Fibroblast of mammary gland (primary cell): ENCODE measurements around the gene FAM131B.
A peak's percentile ranks its signal among the peaks of the same experiment; 100 is the strongest.

ENCODE experiments used
- DNase-seq: peaks from one replicate; pipeline ENCODE4 v3.0.0-alpha.2; 2010; ENCODE audit warnings: low read depth
- H3K4me3 ChIP-seq: 2 replicates; pipeline ENCODE4 v1.5.1; 2011; ENCODE audit warnings: low read depth, mild to moderate bottlenecking, low read length, moderate library complexity; ENCODE audit not compliant: control insufficient read depth
- TF ChIP-seq, protein P1 (sequence below): conservative IDR thresholded peaks from 2 replicates; pipeline ENCODE4 v1.5.1; 2011; ENCODE audit warnings: low read depth, low read length, inconsistent platforms; ENCODE audit not compliant: control insufficient read depth, insufficient read depth

FAM131B gene

DNA sequence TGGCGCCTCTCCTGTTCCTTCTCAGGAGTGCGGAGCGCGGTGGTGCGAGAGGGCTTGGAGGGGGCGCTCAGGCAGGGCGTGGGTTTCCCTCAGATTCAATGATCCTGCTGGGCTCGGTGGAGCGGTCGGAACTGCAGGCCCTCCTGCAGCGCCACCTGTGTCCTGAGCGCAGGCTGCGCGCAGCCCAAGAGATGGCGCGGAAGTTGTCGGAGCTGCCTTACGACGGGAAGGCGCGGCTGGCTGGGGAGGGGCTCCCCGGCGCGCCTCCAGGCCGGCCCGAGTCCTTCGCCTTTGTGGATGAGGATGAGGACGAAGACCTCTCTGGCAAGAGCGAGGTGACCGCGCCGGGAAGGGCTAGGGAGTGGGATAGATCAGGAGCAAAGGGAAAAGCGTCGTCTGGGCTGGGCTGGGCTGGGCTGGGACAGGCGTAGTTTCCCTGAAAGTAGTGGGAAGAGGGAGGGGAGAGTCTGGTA is 17.0 kb downstream of the FAM131B start:
- no peak overlapping the region for H3K4me3 ChIP-seq
- TF ChIP-seq, protein P1, sequence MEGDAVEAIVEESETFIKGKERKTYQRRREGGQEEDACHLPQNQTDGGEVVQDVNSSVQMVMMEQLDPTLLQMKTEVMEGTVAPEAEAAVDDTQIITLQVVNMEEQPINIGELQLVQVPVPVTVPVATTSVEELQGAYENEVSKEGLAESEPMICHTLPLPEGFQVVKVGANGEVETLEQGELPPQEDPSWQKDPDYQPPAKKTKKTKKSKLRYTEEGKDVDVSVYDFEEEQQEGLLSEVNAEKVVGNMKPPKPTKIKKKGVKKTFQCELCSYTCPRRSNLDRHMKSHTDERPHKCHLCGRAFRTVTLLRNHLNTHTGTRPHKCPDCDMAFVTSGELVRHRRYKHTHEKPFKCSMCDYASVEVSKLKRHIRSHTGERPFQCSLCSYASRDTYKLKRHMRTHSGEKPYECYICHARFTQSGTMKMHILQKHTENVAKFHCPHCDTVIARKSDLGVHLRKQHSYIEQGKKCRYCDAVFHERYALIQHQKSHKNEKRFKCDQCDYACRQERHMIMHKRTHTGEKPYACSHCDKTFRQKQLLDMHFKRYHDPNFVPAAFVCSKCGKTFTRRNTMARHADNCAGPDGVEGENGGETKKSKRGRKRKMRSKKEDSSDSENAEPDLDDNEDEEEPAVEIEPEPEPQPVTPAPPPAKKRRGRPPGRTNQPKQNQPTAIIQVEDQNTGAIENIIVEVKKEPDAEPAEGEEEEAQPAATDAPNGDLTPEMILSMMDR: peak; percentile 39

DNA sequence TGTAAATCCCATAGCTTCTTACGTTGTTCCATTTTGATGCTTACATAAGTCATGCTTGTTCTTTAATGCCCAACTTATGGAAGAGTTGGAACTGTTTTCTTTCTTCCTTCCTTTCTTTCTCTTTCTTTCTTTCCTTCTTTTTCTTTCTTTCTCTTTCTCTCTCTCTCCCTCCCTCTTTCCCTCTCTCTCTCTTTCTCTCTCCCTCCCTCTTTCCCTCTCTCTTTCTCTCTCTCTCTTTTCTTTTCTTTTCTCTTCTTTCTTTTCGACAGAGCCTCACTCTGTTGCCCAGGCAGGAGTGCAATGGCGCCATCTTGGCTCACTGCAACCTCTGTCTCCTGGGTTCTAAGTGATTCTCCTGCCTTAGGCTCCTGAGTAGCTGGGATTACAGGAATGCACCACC is 18.9 kb downstream of the FAM131B start:
- H3K4me3 ChIP-seq: no peak overlapping the region
- DNase-seq: no peak
- TF ChIP-seq, protein P1: no peak

More for the DNA sequence above, 17.0 kb downstream of the FAM131B start:
- DNase-seq: peak; percentile 33

DNA sequence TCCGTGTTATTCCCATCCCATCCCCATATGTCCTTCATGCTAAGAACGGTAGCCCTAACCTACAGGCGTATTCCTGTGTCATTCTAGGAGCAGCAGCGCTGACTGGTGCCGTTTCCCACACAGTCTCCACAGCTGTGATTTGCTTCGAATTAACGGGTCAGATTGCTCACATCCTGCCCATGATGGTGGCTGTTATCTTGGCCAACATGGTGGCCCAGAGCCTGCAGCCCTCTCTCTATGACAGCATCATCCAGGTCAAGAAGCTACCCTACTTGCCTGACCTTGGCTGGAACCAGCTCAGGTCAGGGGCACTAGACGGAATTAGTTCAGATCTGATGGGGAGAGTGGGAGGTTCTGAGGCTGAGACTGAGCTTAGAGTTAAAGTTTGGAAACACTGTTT is 20.7 kb downstream of the FAM131B start:
- no peak overlapping the region for H3K4me3 ChIP-seq
- DNase-seq: no peak
- TF ChIP-seq, protein P1: no peak

DNA sequence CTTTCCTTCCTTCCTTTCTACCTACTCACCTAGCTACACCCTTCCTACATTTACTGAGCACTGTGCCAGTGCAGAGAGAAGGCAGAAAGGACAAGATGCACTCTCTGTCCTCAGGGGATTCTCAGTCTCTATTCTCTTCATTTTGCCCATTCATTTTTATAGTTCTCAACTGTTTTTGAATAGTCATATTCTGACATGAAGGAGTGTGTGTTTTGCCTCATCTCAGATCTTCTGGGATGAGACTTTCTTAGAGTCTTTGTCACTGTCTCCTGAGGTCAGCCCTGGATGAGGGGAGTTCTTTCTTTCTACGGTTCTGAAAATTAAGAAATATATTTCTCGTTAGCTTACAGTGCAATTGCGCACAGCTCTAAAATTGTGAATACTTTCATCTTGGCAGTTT is 25.3 kb downstream of the FAM131B start:
- H3K4me3 ChIP-seq: no peak overlapping the region
- DNase-seq: no peak
- TF ChIP-seq, protein P1: no peak

DNA sequence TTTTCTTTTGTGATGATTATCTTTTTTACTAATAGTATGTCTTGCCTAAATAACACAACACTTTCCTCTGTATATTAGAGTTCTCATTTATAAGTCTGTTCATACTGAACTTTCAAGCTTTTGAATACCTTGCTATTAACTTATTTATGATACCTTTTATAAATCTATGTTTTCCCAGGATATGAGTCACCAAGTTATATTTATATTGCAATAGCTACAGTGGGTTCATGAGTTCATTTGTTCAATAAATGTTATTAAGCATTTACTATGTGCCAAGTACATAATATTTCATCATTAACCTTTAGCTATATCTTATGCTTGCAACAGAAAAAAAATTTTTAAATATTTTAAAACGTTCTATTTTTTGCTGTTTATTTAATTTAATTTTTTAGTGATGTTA is 28.3 kb downstream of the FAM131B start:
- TF ChIP-seq, protein P1: no peak
- DNase-seq: no peak
- H3K4me3 ChIP-seq: no peak overlapping the region

DNA sequence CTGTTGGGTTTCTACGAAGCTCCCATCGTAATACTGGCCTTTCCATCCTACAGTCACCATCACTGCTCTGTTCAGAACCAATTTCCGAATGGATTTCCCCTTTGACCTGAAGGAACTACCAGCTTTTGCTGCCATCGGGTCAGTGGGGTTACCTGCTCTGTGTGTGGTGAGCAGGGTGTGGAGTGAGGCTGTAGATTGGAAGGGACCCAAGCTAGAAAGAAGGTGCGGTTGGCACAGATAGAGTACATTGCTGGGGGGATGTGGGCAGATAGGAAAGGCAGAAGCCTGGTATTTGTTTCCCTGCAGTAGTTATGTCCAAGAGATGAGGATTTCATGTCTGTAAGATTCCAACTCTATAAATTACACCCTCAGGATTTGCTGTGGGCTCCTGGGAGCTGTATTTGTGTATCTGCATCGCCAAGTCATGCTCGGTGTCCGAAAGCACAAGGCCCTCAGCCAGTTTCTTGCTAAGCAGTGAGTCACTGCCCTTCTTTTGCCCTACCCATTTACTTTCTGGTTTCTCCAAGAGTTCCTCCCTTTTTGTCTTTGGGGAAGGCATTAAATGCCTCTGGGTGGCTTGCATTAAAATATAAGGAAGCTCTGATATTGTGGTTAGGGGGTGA is 31.2 kb downstream of the FAM131B start:
- H3K4me3 ChIP-seq: no peak overlapping the region
- DNase-seq: peak; percentile 97
- TF ChIP-seq, protein P1: no peak
